HG03439 (cell line): ENCODE data around the gene BAZ1B.
"Not testable (repeated sequence)": the region's sequence is repeated elsewhere in the genome, so short reads cannot be mapped to it uniquely, and the experiment has no call there.

ENCODE experiments used
- ATAC-seq: cut with Tn5 transposase; IDR thresholded peaks from one replicate; pipeline ENCODE4 v1.9.1; 2021; ENCODE audit warnings: mild to moderate bottlenecking, moderate library complexity; ENCODE audit not compliant: unreplicated experiment

Gene BAZ1B

GRCh38 chr7:73509463-73509862 lies 12.6 kb downstream of the BAZ1B start:
- ATAC-seq = no peak

GRCh38 chr7:73507556-73507955 lies 14.5 kb downstream of the BAZ1B start:
- no peak for ATAC-seq

- no peak for ATAC-seq
These were observed 17.2 kb downstream of the BAZ1B start for GRCh38 chr7:73504920-73505319.

GRCh38 chr7:73504017-73504416 lies 18.1 kb downstream of the BAZ1B start:
- ATAC-seq = no peak

- no peak for ATAC-seq
These were observed 18.9 kb downstream of the BAZ1B start for GRCh38 chr7:73503229-73503628.

GRCh38 chr7:73496626-73497025 lies 25.5 kb downstream of the BAZ1B start:
- ATAC-seq = no peak

GRCh38 chr7:73495507-73495906 lies 26.6 kb downstream of the BAZ1B start:
- not testable (repeated sequence) for ATAC-seq

- no peak for ATAC-seq
These were observed 32.1 kb downstream of the BAZ1B start for GRCh38 chr7:73489976-73490375.

- no peak for ATAC-seq
These were observed 34.6 kb downstream of the BAZ1B start for GRCh38 chr7:73487486-73487885.

- ATAC-seq = no peak
These were observed 38.9 kb downstream of the BAZ1B start for GRCh38 chr7:73483171-73483570.

- no peak for ATAC-seq
These were observed 39.3 kb downstream of the BAZ1B start for GRCh38 chr7:73482746-73483145.

GRCh38 chr7:73481521-73481920 lies 40.6 kb downstream of the BAZ1B start:
- ATAC-seq = not testable (repeated sequence)

- no peak for ATAC-seq
These were observed 43.5 kb downstream of the BAZ1B start for GRCh38 chr7:73478549-73478948.

- ATAC-seq = no peak
These were observed 44.7 kb downstream of the BAZ1B start for GRCh38 chr7:73477376-73477775.

- ATAC-seq = no peak
These were observed 51.9 kb downstream of the BAZ1B start for GRCh38 chr7:73470208-73470607.

- not testable (repeated sequence) for ATAC-seq
These were observed 55.0 kb downstream of the BAZ1B start for GRCh38 chr7:73467046-73467445.

- ATAC-seq = no peak
These were observed 56.0 kb downstream of the BAZ1B start for GRCh38 chr7:73466112-73466511.

GRCh38 chr7:73463966-73464365 lies 58.1 kb downstream of the BAZ1B start:
- ATAC-seq = no peak

- ATAC-seq = no peak
These were observed 58.8 kb downstream of the BAZ1B start for GRCh38 chr7:73463260-73463659.

- ATAC-seq = no peak
These were observed 60.3 kb downstream of the BAZ1B start for GRCh38 chr7:73461782-73462285.

GRCh38 chr7:73454424-73454823 lies 67.7 kb downstream of the BAZ1B start:
- no peak for ATAC-seq

- ATAC-seq = no peak
These were observed 69.0 kb downstream of the BAZ1B start for GRCh38 chr7:73452999-73453635.

- no peak for ATAC-seq
These were observed 70.2 kb downstream of the BAZ1B start for GRCh38 chr7:73451780-73452398.
